ENCODE measurements around the gene NT5C2.

- TF ChIP-seq, protein P1, sequence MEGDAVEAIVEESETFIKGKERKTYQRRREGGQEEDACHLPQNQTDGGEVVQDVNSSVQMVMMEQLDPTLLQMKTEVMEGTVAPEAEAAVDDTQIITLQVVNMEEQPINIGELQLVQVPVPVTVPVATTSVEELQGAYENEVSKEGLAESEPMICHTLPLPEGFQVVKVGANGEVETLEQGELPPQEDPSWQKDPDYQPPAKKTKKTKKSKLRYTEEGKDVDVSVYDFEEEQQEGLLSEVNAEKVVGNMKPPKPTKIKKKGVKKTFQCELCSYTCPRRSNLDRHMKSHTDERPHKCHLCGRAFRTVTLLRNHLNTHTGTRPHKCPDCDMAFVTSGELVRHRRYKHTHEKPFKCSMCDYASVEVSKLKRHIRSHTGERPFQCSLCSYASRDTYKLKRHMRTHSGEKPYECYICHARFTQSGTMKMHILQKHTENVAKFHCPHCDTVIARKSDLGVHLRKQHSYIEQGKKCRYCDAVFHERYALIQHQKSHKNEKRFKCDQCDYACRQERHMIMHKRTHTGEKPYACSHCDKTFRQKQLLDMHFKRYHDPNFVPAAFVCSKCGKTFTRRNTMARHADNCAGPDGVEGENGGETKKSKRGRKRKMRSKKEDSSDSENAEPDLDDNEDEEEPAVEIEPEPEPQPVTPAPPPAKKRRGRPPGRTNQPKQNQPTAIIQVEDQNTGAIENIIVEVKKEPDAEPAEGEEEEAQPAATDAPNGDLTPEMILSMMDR (conservative IDR thresholded peaks at IDR 0.05; ENCODE audit: low read length), result no peak
- TF ChIP-seq EZH2phosphoT487 (IDR thresholded peaks at IDR 0.05; ENCODE audit: borderline replicate concordance), result no peak
Observed at GRCh38 chr10:103086261-103086660, 106.8 kb downstream of the NT5C2 start.

Data from Loucy (cell line).